H1 (cell line): ENCODE measurements around the gene PPP1R12A. TPM values are rescaled to one million over a fixed set of nuclear protein-coding genes. Genes with fewer than 3 reads are reported as not detected.

ENCODE experiments used
- CTCF ChIA-PET: fragments of 300-600 bp; sonication (Branson Sonifier 250); formaldehyde crosslinking; loops from one replicate; lab custom pipeline; 2021; ENCODE audit not compliant: partially characterized antibody; lab: Charles Lee
- POLR2A ChIA-PET: fragments of 300-600 bp; sonication (Branson Sonifier 250); formaldehyde crosslinking; loops from one replicate; lab custom pipeline; 2021; ENCODE audit warnings: inconsistent platforms; ENCODE audit not compliant: partially characterized antibody; lab: Charles Lee
- DNase-seq, 2 experiments: peaks; one replicate each; pipeline versions ENCODE4 v3.0.0 to v3.0.0-alpha.2; 2010 to 2022; ENCODE audit warnings: low spot score in 2 of 2, low read depth in 1 of 2, mixed read lengths in 1 of 2
- FAIRE-seq: peaks from 2 replicates; lab custom pipeline; 2011; peaks lifted over from hg19 to GRCh38; lab: Jason Lieb, UNC
- H2AFZ ChIP-seq: 2 replicates; pipeline ENCODE4 v1.8.1; 2012; ENCODE audit warnings: low read length, inconsistent platforms
- H2AK5ac ChIP-seq: 2 replicates; pipeline ENCODE4 v1.6.1; 2013; ENCODE audit warnings: low read depth, low read length
- H2BK120ac ChIP-seq: replicated peaks from 2 replicates; pipeline ENCODE3; 2013; ENCODE audit warnings: low read depth, low read length, inconsistent platforms
- H2BK12ac ChIP-seq: 2 replicates; pipeline ENCODE4 v1.6.1; 2013; ENCODE audit warnings: low read depth, low read length
- H2BK15ac ChIP-seq: 2 replicates; pipeline ENCODE4 v1.6.1; 2013; ENCODE audit warnings: low read length
- H2BK20ac ChIP-seq: 2 replicates; pipeline ENCODE4 v1.6.1; 2013; ENCODE audit warnings: low read length
- H2BK5ac ChIP-seq: 2 replicates; pipeline ENCODE4 v1.6.1; 2013; ENCODE audit warnings: low read depth, low read length
- H3K14ac ChIP-seq: 2 replicates; pipeline ENCODE4 v1.6.1; 2013; ENCODE audit warnings: inconsistent platforms; ENCODE audit not compliant: insufficient read length
- H3K18ac ChIP-seq: 2 replicates; pipeline ENCODE4 v1.6.1; 2013; ENCODE audit warnings: low read length; ENCODE audit errors: extremely low read depth
- H3K23ac ChIP-seq: 2 replicates; pipeline ENCODE4 v1.6.1; 2013; ENCODE audit warnings: inconsistent platforms; ENCODE audit not compliant: insufficient read length
- H3K23me2 ChIP-seq: 2 replicates; pipeline ENCODE4 v1.6.1; 2013; ENCODE audit warnings: low read depth, low read length
- H3K27ac ChIP-seq: 2 replicates; pipeline ENCODE4 v1.6.1; 2011; ENCODE audit warnings: low read depth, low read length, inconsistent platforms
- H3K27me3 ChIP-seq, 4 experiments: replicated peaks in 1 of 4; 1 replicate in 1 of 4; 2 replicates in 3 of 4; pipeline versions ENCODE4 v1.6.1 to v1.8.1; 2011 to 2013; ENCODE audit warnings: low read length in 3 of 4, mild to moderate bottlenecking in 3 of 4, inconsistent platforms in 2 of 4, mixed read lengths in 2 of 4, moderate library complexity in 1 of 4; ENCODE audit not compliant: control insufficient read depth in 3 of 4, insufficient read depth in 3 of 4; ENCODE audit errors: extremely low read depth in 1 of 4
- H3K36me3 ChIP-seq, 4 experiments: 2 replicates each; pipeline versions ENCODE4 v1.6.1 to v1.8.1; 2011 to 2013; ENCODE audit warnings: mild to moderate bottlenecking in 4 of 4, low read length in 3 of 4, moderate library complexity in 2 of 4, control low read depth in 1 of 4, inconsistent platforms in 1 of 4; ENCODE audit not compliant: insufficient read depth in 4 of 4, control insufficient read depth in 2 of 4
- H3K4ac ChIP-seq: replicated peaks from 2 replicates; pipeline ENCODE3; 2013; ENCODE audit warnings: low read length, low read depth, mixed read lengths, inconsistent platforms; ENCODE audit not compliant: insufficient read length
- H3K4me1 ChIP-seq, 4 experiments: replicated peaks in 1 of 4; 1 replicate in 1 of 4; 2 replicates in 3 of 4; pipeline versions ENCODE4 v1.6.1 to v1.8.1; 2011 to 2013; ENCODE audit warnings: low read length in 3 of 4, inconsistent platforms in 2 of 4, mixed read lengths in 1 of 4; ENCODE audit not compliant: insufficient read depth in 4 of 4, control insufficient read depth in 3 of 4
- H3K4me2 ChIP-seq, 2 experiments: 2 replicates each; pipeline versions ENCODE4 v1.6.1 to v1.8.1; 2011 to 2013; ENCODE audit warnings: low read depth in 2 of 2, low read length in 2 of 2, control low read depth in 1 of 2, inconsistent platforms in 1 of 2, mild to moderate bottlenecking in 1 of 2; ENCODE audit not compliant: insufficient read depth in 1 of 2
- H3K4me3 ChIP-seq, 4 experiments: fragments of 200-600, 300-600 bp in 1 of 4; sonication (generic), shearing (Covaris generic), sonication (Bioruptor Twin) in 1 of 4; 2 replicates each; pipeline versions ENCODE4 v1.5.1 to v1.8.1; 2011 to 2016; ENCODE audit warnings: low read length in 4 of 4, low read depth in 3 of 4, control low read depth in 2 of 4, inconsistent platforms in 2 of 4, mild to moderate bottlenecking in 2 of 4, mixed read lengths in 1 of 4, moderate library complexity in 1 of 4; ENCODE audit not compliant: insufficient read depth in 2 of 4; ENCODE audit errors: extremely low read depth in 1 of 4
- H3K56ac ChIP-seq: replicated peaks from 2 replicates; pipeline ENCODE3; 2013; ENCODE audit warnings: low read depth, mild to moderate bottlenecking, mixed read lengths, low read length, inconsistent platforms; ENCODE audit not compliant: insufficient read length
- H3K79me1 ChIP-seq: 2 replicates; pipeline ENCODE4 v1.6.1; 2013; ENCODE audit warnings: low read depth, low read length, control low read depth
- H3K79me2 ChIP-seq, 2 experiments: 2 replicates each; pipeline versions ENCODE4 v1.6.1 to v1.8.1; 2012 to 2013; ENCODE audit warnings: low read length in 2 of 2, mild to moderate bottlenecking in 2 of 2, inconsistent platforms in 1 of 2; ENCODE audit not compliant: insufficient read depth in 2 of 2, control insufficient read depth in 1 of 2
- H3K9ac ChIP-seq, 4 experiments: replicated peaks in 1 of 4; 1 replicate in 1 of 4; 2 replicates in 3 of 4; pipeline versions ENCODE4 v1.6.1 to v1.8.1; 2011 to 2013; ENCODE audit warnings: low read depth in 3 of 4, low read length in 3 of 4, control low read depth in 2 of 4, mild to moderate bottlenecking in 2 of 4, moderate library complexity in 2 of 4, inconsistent platforms in 1 of 4; ENCODE audit errors: extremely low read depth in 1 of 4
- H3K9me3 ChIP-seq, 2 experiments: 2 replicates each; pipeline versions ENCODE4 v1.6.1 to v1.8.1; 2012 to 2013; ENCODE audit warnings: mild to moderate bottlenecking in 2 of 2, moderate library complexity in 2 of 2, control low read depth in 1 of 2, inconsistent platforms in 1 of 2, low read depth in 1 of 2, low read length in 1 of 2, mixed read lengths in 1 of 2; ENCODE audit not compliant: insufficient read depth in 2 of 2
- H4K20me1 ChIP-seq, 2 experiments: replicated peaks in 1 of 2; 2 replicates each; pipeline versions ENCODE3 to v1.8.1; 2011 to 2013; ENCODE audit warnings: inconsistent platforms in 2 of 2, low read length in 2 of 2, mild to moderate bottlenecking in 1 of 2; ENCODE audit not compliant: insufficient read depth in 2 of 2, control insufficient read depth in 1 of 2
- H4K5ac ChIP-seq: 2 replicates; pipeline ENCODE4 v1.6.1; 2013; ENCODE audit warnings: low read length, low read depth, mixed read lengths, inconsistent platforms; ENCODE audit not compliant: insufficient read length
- H4K8ac ChIP-seq: 2 replicates; pipeline ENCODE4 v1.8.0; 2013; ENCODE audit warnings: mild to moderate bottlenecking, moderate library complexity, low read length, inconsistent platforms; ENCODE audit not compliant: insufficient read depth; ENCODE audit errors: extremely low read depth
- H4K91ac ChIP-seq: replicated peaks from 2 replicates; pipeline ENCODE3; 2013; ENCODE audit warnings: low read length, mixed read lengths, inconsistent platforms; ENCODE audit not compliant: insufficient read length
- ASH2L ChIP-seq: fragments of 200-600, 300-600 bp; sonication (generic); IDR thresholded peaks from one replicate; pipeline ENCODE4 v1.7.1; 2017; ENCODE audit warnings: low read length
- EGR1 ChIP-seq: IDR thresholded peaks from 2 replicates; pipeline ENCODE4 v1.6.1; 2011; ENCODE audit warnings: low read depth, low read length, borderline replicate concordance
- EZH2 ChIP-seq: fragments of 200-600 bp; sonication (generic); IDR thresholded peaks from 2 replicates; pipeline ENCODE4 v1.7.1; 2012; ENCODE audit warnings: low read depth, mild to moderate bottlenecking, moderate library complexity, low read length, inconsistent platforms; ENCODE audit not compliant: severe bottlenecking
- KDM5A ChIP-seq: fragments of 200-600 bp; IDR thresholded peaks from 2 replicates; pipeline ENCODE4 v1.7.1; 2012; ENCODE audit warnings: mild to moderate bottlenecking, low read length, inconsistent platforms, mixed read lengths
- NANOG ChIP-seq: IDR thresholded peaks from 2 replicates; pipeline ENCODE4 v1.6.1; 2011; ENCODE audit warnings: low read length, low read depth, mild to moderate bottlenecking, inconsistent platforms; ENCODE audit not compliant: insufficient read depth, poor library complexity, severe bottlenecking
- SIN3A ChIP-seq, 2 experiments: IDR thresholded peaks in 1 of 2; conservative IDR thresholded peaks in 1 of 2; 2 replicates each; pipeline ENCODE4 v1.6.1; 2011 to 2012; ENCODE audit warnings: low read length in 2 of 2, improper control_type of control experiment in 1 of 2, low read depth in 1 of 2, mild to moderate bottlenecking in 1 of 2
- SP2 ChIP-seq: IDR thresholded peaks from 2 replicates; pipeline ENCODE4 v1.6.1; 2012; ENCODE audit warnings: mild to moderate bottlenecking, low read length, inconsistent platforms
- WGBS, 2 experiments: shearing (Covaris generic) in 1 of 2; methylation state at CpG; one replicate each; pipeline versions ENCODE4 v1.1.6 to v1.1.7; 2013 to 2015; ENCODE audit warnings: low lambda C conversion rate in 2 of 2, mixed read lengths in 2 of 2, inconsistent platforms in 1 of 2, low coverage in 1 of 2, missing lambda C conversion rate in 1 of 2; ENCODE audit not compliant: insufficient replicate concordance in 2 of 2, insufficient coverage in 1 of 2, insufficient read length in 1 of 2; ENCODE audit errors: extremely low coverage in 1 of 2, missing lambda C conversion rate in 1 of 2; 5-methylcytosine and 5-hydroxymethylcytosine counted together
- polyA plus RNA-seq, 7 experiments: library from polyadenylated mRNA; depleted of rRNA in 3 of 7; stranded (reverse) in 5 of 7; unstranded in 2 of 7; fragments of >200 nt in 5 of 7; fragments of 200-250 nt in 2 of 7; gene quantifications; 1 replicate in 5 of 7; 2 replicates in 1 of 7; 4 replicates in 1 of 7; pipeline versions ENCODE4 v1.2.1 to v1.2.3, GENCODE V29; 2011 to 2013; ENCODE audit warnings: missing spikeins in 2 of 7, mixed read lengths in 2 of 7
- total RNA-seq: library from RNA; stranded (reverse); fragmentation: NEBNext Ultra II Directional; extraction: Animal tissue kit (Norgen Biotek cat#: 25700); gene quantifications from 2 replicates; pipeline ENCODE4 v1.2.1, GENCODE V29; 2021
- TF ChIP-seq, protein P1 (sequence below): IDR thresholded peaks from 2 replicates; pipeline ENCODE4 v1.6.1; 2012; ENCODE audit warnings: inconsistent platforms

The PPP1R12A gene
- total and polyA plus RNA-seq, 2 of the 8 experiments (the other 6 are each of a cell fraction or from before 2014, with no cell fraction given) = 14.7 to 81.5 TPM

DNA sequence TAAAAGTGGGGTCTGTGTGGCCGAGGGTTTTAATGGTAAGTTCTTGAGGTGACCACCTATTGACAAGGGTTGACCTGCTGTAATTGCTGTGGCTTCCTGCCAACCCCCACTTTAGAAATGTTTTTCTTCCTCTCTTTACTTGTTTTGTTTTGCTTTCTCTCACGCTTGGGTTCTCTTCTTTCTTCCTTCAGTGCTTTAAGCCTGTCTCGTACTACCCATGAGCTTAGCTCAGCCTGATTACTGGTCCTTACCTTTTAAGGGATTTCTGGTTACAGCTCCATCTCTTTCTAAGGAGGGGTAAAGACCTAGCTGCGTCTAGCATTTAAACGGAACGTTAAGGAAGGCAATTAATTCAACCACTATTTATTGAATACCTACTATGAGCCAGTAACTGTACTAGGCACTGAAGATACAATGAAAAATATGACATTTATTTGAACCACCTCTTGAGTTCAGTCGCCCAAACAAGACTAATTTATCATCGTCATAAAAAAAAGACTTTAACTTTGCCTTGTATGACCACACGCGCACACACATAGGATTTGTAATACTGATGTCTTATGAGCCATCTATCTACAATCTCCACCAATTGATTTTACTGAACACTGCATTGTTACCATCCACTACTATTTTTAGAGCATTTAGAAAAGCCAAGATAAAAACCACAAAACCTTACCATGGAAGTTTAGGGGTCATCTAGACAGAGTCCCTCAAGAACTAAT lies 888 bp upstream of the PPP1R12A start:
- DNase-seq = no peak
- Histone ChIP-seq H3K4me1 (peaks cover 0 to 4% (median 1%) of the 10 kb centered on the region in 4 experiments; a peak in 3 of 7 replicates), H3K18ac (no peak overlapping the region), H4K8ac (no peak overlapping the region), H3K36me3 (no peaks in the 10 kb centered on the region), H2BK15ac (0 out of 2 replicates have a peak overlapping the region, but pooled peaks have one; percentile 31), H3K27me3 (no peaks in the 10 kb centered on the region), H2BK5ac (peak overlapping the region; percentile 84), H3K56ac (peak overlapping the region; percentile 44), H3K23me2 (peaks cover 9% of the 10 kb centered on the region), H2BK120ac (no peak overlapping the region), H3K79me2 (peaks cover 9 to 42% of the 10 kb centered on the region in 2 experiments; a peak in 3 of 4 replicates), H3K14ac (no peak overlapping the region), H3K4me3 (peak overlapping the region; percentile 86 to 96 (median 90)), H3K9ac (peak overlapping the region in 3 of 4 experiments; percentile 76 to 99 (median 88); a peak in 6 of 7 replicates), H2BK12ac (no peak overlapping the region; the same call in 1 of the 2 replicates), H2AK5ac (no peak overlapping the region), H2BK20ac (no peak overlapping the region), H3K9me3 (no peaks in the 10 kb centered on the region), H3K4me2 (peak overlapping the region; percentile 86 to 96), H4K5ac (no peak overlapping the region), H3K4ac (no peak overlapping the region), H2AFZ (peak overlapping the region; percentile 34; the same call in 1 of the 2 replicates), H3K79me1 (no peaks in the 10 kb centered on the region), H4K20me1 (peaks cover 0 to 3% of the 10 kb centered on the region in 2 experiments), H3K23ac (no peak overlapping the region), H4K91ac (no peak overlapping the region), H3K27ac (peak overlapping the region; percentile 51; the same call in 1 of the 2 replicates)
- CTCF ChIA-PET = interaction anchor here (1.0 kb wide), 1 partner anchor 12 kb away, joined by 3 read pairs; no protein-coding TSS in a partner anchor
- POLR2A ChIA-PET = interaction anchor here (1.0 to 3.8 kb wide), 9 partner anchors 10 to 38 kb away, joined by 3 to 13 read pairs (median 4); no protein-coding TSS in a partner anchor
- no peak for FAIRE-seq
- 37% methylated on average over 10 of the region's 10 CpGs; no CpG with 5 or more reads in 1 of the 2 experiments for WGBS, 2 experiments
- TF ChIP-seq ASH2L (no peak), EZH2 (no peak), KDM5A (no peak), EGR1 (no peak), SIN3A (conservative IDR thresholded peaks at IDR 0.05 in 1 of 2, IDR thresholded peaks at IDR 0.05 in 1 of 2; ENCODE audit: low read depth in 1 of 2, low read length in 2 of 2) (0 out of 4 replicates have a peak, but pooled peaks of 1 of the 2 experiments have one; percentile 24), SP2 (no peak), NANOG (no peak)
- TF ChIP-seq, protein P1, sequence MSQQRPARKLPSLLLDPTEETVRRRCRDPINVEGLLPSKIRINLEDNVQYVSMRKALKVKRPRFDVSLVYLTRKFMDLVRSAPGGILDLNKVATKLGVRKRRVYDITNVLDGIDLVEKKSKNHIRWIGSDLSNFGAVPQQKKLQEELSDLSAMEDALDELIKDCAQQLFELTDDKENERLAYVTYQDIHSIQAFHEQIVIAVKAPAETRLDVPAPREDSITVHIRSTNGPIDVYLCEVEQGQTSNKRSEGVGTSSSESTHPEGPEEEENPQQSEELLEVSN = no peak
